KMS-11 (cell line): ENCODE measurements around the gene SDK1.

Experiments
- H2AFZ ChIP-seq: fragments of 200-600 bp; sonication (generic); 2 replicates; pipeline ENCODE4 v1.6.1; 2016; ENCODE audit warnings: antibody characterized with exemption, mixed run types, low read depth
- H3K27ac ChIP-seq: fragments of 200-600 bp; sonication (generic); 2 replicates; pipeline ENCODE4 v1.6.1; 2016; ENCODE audit warnings: mild to moderate bottlenecking, mixed run types
- H3K27me3 ChIP-seq: fragments of 200-600 bp; sonication (generic); 2 replicates; pipeline ENCODE4 v1.6.1; 2017; ENCODE audit warnings: mild to moderate bottlenecking, low read depth, mixed run types, moderate library complexity; ENCODE audit not compliant: insufficient read depth
- H3K36me3 ChIP-seq: fragments of 200-600 bp; sonication (generic); 2 replicates; pipeline ENCODE4 v1.6.1; 2017; ENCODE audit warnings: mild to moderate bottlenecking, mixed run types; ENCODE audit not compliant: insufficient read depth
- H3K4me1 ChIP-seq: fragments of 200-600 bp; sonication (generic); 2 replicates; pipeline ENCODE4 v1.6.1; 2016; ENCODE audit warnings: mild to moderate bottlenecking, low read depth, mixed run types; ENCODE audit not compliant: poor library complexity, severe bottlenecking
- H3K4me2 ChIP-seq: fragments of 200-600 bp; sonication (generic); 2 replicates; pipeline ENCODE4 v1.7.0; 2016; ENCODE audit warnings: mild to moderate bottlenecking, mixed run types
- H3K4me3 ChIP-seq: fragments of 200-600 bp; sonication (generic); IDR thresholded peaks from 2 replicates; pipeline ENCODE4 v1.6.1; 2017; ENCODE audit warnings: low read depth, low read length, mixed read lengths; ENCODE audit not compliant: insufficient read depth
- H3K79me2 ChIP-seq: fragments of 200-600 bp; sonication (generic); 2 replicates; pipeline ENCODE4 v1.6.1; 2016; ENCODE audit warnings: low read depth, mixed run types; ENCODE audit not compliant: insufficient read depth
- H3K9ac ChIP-seq: fragments of 200-600 bp; sonication (generic); 2 replicates; pipeline ENCODE4 v1.6.1; 2016; ENCODE audit warnings: mild to moderate bottlenecking, mixed run types
- H4K20me1 ChIP-seq: fragments of 200-600 bp; sonication (generic); 2 replicates; pipeline ENCODE4 v1.6.1; 2016; ENCODE audit warnings: mild to moderate bottlenecking, mixed run types; ENCODE audit not compliant: insufficient read depth
- CTCF ChIP-seq: fragments of 200-600 bp; sonication (generic); conservative IDR thresholded peaks from 2 replicates; pipeline ENCODE4 v1.6.1; 2017; ENCODE audit warnings: low read depth, mild to moderate bottlenecking, antibody characterized with exemption, low read length, moderate library complexity, mixed read lengths

SDK1 gene

GRCh38 chr7:4025694-4026615, 724.9 kb downstream of the SDK1 start:
- no peak for TF ChIP-seq CTCF
- no peak overlapping the region for H3K27ac ChIP-seq
- H3K27me3 ChIP-seq = no peaks in the 10 kb centered on the region
- H4K20me1 ChIP-seq = no peaks in the 10 kb centered on the region
- no peaks in the 10 kb centered on the region for H3K36me3 ChIP-seq
- H3K79me2 ChIP-seq = no peaks in the 10 kb centered on the region
- H3K4me1 ChIP-seq = no peaks in the 10 kb centered on the region
- no peak overlapping the region for H2AFZ ChIP-seq
- no peak overlapping the region for H3K4me3 ChIP-seq
- no peak overlapping the region for H3K4me2 ChIP-seq
- H3K9ac ChIP-seq = no peak overlapping the region

- H3K9ac ChIP-seq = no peak overlapping the region
Observed at GRCh38 chr7:4026941-4027486, 726.0 kb downstream of the SDK1 start.

GRCh38 chr7:4028221-4028620, 727.2 kb downstream of the SDK1 start:
- Histone ChIP-seq H3K27ac (no peak overlapping the region), H3K4me2 (no peak overlapping the region), H3K27me3 (no peaks in the 10 kb centered on the region), H3K36me3 (no peaks in the 10 kb centered on the region), H4K20me1 (no peaks in the 10 kb centered on the region), H3K79me2 (no peaks in the 10 kb centered on the region), H2AFZ (no peak overlapping the region), H3K9ac (no peak overlapping the region), H3K4me3 (no peak overlapping the region), H3K4me1 (no peaks in the 10 kb centered on the region)
- no peak for TF ChIP-seq CTCF

More at GRCh38 chr7:4026941-4027486, 726.0 kb downstream of the SDK1 start:
- Histone ChIP-seq H3K79me2 (no peaks in the 10 kb centered on the region), H3K4me1 (no peaks in the 10 kb centered on the region), H3K27ac (no peak overlapping the region), H3K4me2 (no peak overlapping the region), H3K4me3 (no peak overlapping the region), H4K20me1 (no peaks in the 10 kb centered on the region), H2AFZ (no peak overlapping the region), H3K36me3 (no peaks in the 10 kb centered on the region), H3K27me3 (no peaks in the 10 kb centered on the region)
- TF ChIP-seq CTCF = no peak

- Histone ChIP-seq H3K4me2 (no peak overlapping the region), H3K36me3 (no peaks in the 10 kb centered on the region), H3K4me3 (no peak overlapping the region), H4K20me1 (no peaks in the 10 kb centered on the region), H3K27ac (no peak overlapping the region), H2AFZ (no peak overlapping the region), H3K79me2 (no peaks in the 10 kb centered on the region), H3K4me1 (no peaks in the 10 kb centered on the region), H3K9ac (no peak overlapping the region), H3K27me3 (no peaks in the 10 kb centered on the region)
- TF ChIP-seq CTCF = no peak
Observed at GRCh38 chr7:4029941-4030340, 728.9 kb downstream of the SDK1 start.
